ENCODE data around the gene TPRN.
"Not testable (repeated sequence)": the region's sequence is repeated elsewhere in the genome, so short reads cannot be mapped to it uniquely, and the experiment has no call there.

Gene TPRN

GRCh38 chr9:137200311-137201204, at the start of gene TPRN:
TSS of gene TPRN (minus strand) at chr9:137200741. CDS start at chr9:137200711, 30 bp downstream.
- DNase-seq (ENCODE audit: low read depth) = peak; percentile 99

GRCh38 chr9:137247916-137248175, 47.3 kb upstream of the TPRN start:
- no peak for DNase-seq (ENCODE audit: low read depth)

GRCh38 chr9:137247135-137247915, 46.8 kb upstream of the TPRN start:
- DNase-seq (ENCODE audit: low read depth) = no peak

- DNase-seq (ENCODE audit: low read depth) = no peak
Observed at GRCh38 chr9:137245450-137246421, 45.2 kb upstream of the TPRN start.

- no peak for DNase-seq (ENCODE audit: low read depth)
Observed at GRCh38 chr9:137244486-137245449, 44.2 kb upstream of the TPRN start.

GRCh38 chr9:137243626-137244485, 43.3 kb upstream of the TPRN start:
- DNase-seq (ENCODE audit: low read depth) = no peak

GRCh38 chr9:137243266-137243625, 42.7 kb upstream of the TPRN start:
- not testable (repeated sequence) for DNase-seq (ENCODE audit: low read depth)

- DNase-seq (ENCODE audit: low read depth) = no peak
Observed at GRCh38 chr9:137242269-137243203, 42.0 kb upstream of the TPRN start.

- peak; percentile 57 for DNase-seq (ENCODE audit: low read depth)
Observed at GRCh38 chr9:137241490-137242268, 41.1 kb upstream of the TPRN start.

GRCh38 chr9:137240841-137241489, 40.4 kb upstream of the TPRN start, which contains the start of gene TUBB4B:
TSS of gene TUBB4B (plus strand) at chr9:137241287. CDS start at chr9:137241361, 74 bp downstream.
- DNase-seq (ENCODE audit: low read depth) = peak; percentile 98

GRCh38 chr9:137240318-137240840, 39.8 kb upstream of the TPRN start:
- peak; percentile 52 for DNase-seq (ENCODE audit: low read depth)

GRCh38 chr9:137239541-137240200, 39.1 kb upstream of the TPRN start:
- not testable (repeated sequence) for DNase-seq (ENCODE audit: low read depth)

- no peak for DNase-seq (ENCODE audit: low read depth)
Observed at GRCh38 chr9:137237759-137238726, 37.5 kb upstream of the TPRN start.

- no peak for DNase-seq (ENCODE audit: low read depth)
Observed at GRCh38 chr9:137236936-137237421, 36.4 kb upstream of the TPRN start.
